ENCODE data around the gene OR2S2.

Gene OR2S2

GRCh38 chr9:35944173-35944572 is 13.8 kb downstream of the OR2S2 start:
- TF ChIP-seq CTCF (conservative IDR thresholded peaks at IDR 0.05; ENCODE audit: low read depth, low read length) = no peak
- no peak overlapping the region for H3K4me2 ChIP-seq
- no peaks in the 10 kb centered on the region for H3K79me2 ChIP-seq (ENCODE audit: insufficient read depth, low read depth)
- no peak overlapping the region for H3K27ac ChIP-seq
- no peaks in the 10 kb centered on the region for H3K27me3 ChIP-seq (ENCODE audit: insufficient read depth, low read depth)
- H3K4me3 ChIP-seq (IDR thresholded peaks at IDR 0.05; ENCODE audit: insufficient read depth, low read depth, low read length) = no peak overlapping the region
- H3K4me1 ChIP-seq (ENCODE audit: low read depth, poor library complexity, severe bottlenecking) = peaks cover 12% of the 10 kb centered on the region
- no peaks in the 10 kb centered on the region for H3K36me3 ChIP-seq (ENCODE audit: insufficient read depth)
- H2AFZ ChIP-seq (ENCODE audit: low read depth) = no peak overlapping the region
- no peak overlapping the region for H3K9ac ChIP-seq
- H4K20me1 ChIP-seq (ENCODE audit: insufficient read depth) = no peaks in the 10 kb centered on the region

- Histone ChIP-seq H2AFZ (ENCODE audit: low read depth) (no peak overlapping the region), H4K20me1 (ENCODE audit: insufficient read depth) (no peaks in the 10 kb centered on the region), H3K4me1 (ENCODE audit: low read depth, poor library complexity, severe bottlenecking) (peaks cover 12% of the 10 kb centered on the region), H3K79me2 (ENCODE audit: insufficient read depth, low read depth) (no peaks in the 10 kb centered on the region), H3K36me3 (ENCODE audit: insufficient read depth) (no peaks in the 10 kb centered on the region), H3K4me2 (no peak overlapping the region), H3K27me3 (ENCODE audit: insufficient read depth, low read depth) (no peaks in the 10 kb centered on the region), H3K4me3 (IDR thresholded peaks at IDR 0.05; ENCODE audit: insufficient read depth, low read depth, low read length) (no peak overlapping the region), H3K9ac (no peak overlapping the region), H3K27ac (no peak overlapping the region)
- TF ChIP-seq CTCF (conservative IDR thresholded peaks at IDR 0.05; ENCODE audit: low read depth, low read length) = no peak
Observed at GRCh38 chr9:35942286-35942685, 15.7 kb downstream of the OR2S2 start.

DNA sequence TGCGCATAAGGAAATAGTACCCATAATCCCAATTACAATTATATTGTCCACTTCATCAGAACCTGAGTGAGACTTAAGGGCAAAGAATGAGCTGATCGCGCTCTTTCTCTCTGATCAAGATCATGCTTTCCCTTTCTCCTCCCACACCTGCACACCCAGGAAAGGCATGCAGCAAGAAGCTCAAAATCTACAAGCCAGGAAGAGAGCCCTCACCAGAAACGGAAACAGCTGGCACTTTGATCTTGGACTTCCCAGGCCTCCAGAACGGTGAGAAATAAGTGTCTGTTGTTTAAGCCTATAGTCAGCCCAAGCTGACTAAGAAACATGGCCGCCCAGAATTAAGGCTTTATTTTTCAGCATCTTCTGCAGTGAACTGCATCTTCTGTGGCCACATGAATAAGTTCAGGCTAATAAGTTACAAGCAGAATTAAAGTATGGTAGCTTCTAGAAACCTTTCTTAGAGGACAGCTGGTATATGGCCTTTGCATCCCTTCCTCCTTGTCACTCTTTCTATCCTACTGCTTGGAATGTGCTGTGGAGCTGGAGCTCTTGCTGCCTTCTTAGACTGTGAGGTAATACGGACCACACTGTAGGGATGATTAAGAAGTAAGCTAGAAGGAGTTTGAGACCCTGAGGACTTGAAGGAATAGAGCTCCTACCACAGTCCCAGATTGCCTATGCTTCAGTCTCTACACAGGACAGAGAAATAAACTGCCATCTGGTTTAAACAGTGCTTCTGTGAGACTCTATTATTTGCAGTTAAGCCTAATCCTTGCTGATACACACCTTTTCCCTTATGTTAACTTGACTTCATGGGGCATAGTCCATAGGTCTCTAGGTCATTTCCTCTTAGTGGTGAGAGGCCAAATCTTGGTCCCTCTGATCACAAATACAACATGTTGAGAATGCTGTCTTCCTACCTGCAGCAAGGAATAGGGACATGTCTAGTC is 17.2 kb downstream of the OR2S2 start:
- Histone ChIP-seq H3K27ac (no peak overlapping the region), H2AFZ (ENCODE audit: low read depth) (no peak overlapping the region), H3K4me2 (no peak overlapping the region), H4K20me1 (ENCODE audit: insufficient read depth) (no peaks in the 10 kb centered on the region), H3K4me1 (ENCODE audit: low read depth, poor library complexity, severe bottlenecking) (peaks cover 6% of the 10 kb centered on the region), H3K27me3 (ENCODE audit: insufficient read depth, low read depth) (no peaks in the 10 kb centered on the region), H3K4me3 (IDR thresholded peaks at IDR 0.05; ENCODE audit: insufficient read depth, low read depth, low read length) (no peak overlapping the region), H3K9ac (no peak overlapping the region), H3K36me3 (ENCODE audit: insufficient read depth) (no peaks in the 10 kb centered on the region; the same call in 1 of the 2 replicates), H3K79me2 (ENCODE audit: insufficient read depth, low read depth) (no peaks in the 10 kb centered on the region)
- TF ChIP-seq CTCF (conservative IDR thresholded peaks at IDR 0.05; ENCODE audit: low read depth, low read length) = no peak

DNA sequence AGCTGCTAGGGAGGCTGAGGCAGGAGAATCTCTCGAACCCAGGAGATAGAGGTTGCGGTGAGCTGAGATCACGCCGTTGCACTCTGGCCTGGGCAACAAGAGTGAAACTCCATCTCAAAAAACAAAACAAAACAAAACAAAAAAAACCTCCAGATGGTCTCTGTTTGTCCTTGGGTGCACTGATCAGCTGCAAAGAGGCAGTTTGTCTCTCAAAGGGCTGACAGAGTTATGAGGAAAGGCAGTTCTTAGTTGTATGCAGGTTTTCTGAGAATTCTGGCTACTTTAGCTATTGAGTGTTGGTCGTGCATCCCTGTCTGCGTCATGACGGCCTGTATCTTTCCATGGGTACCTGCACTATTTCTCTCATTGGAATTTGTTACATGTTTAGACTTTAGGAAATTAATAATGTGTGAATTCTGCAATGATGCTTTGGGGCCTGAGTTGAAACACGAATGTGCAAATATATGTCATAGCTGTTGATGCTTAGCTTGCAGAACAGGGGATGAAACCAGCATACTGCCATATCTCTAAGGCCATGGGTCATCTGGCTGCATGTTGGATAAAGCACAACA is 18.2 kb downstream of the OR2S2 start:
- no peaks in the 10 kb centered on the region; the same call in 1 of the 2 replicates for H3K36me3 ChIP-seq (ENCODE audit: insufficient read depth)
- no peaks in the 10 kb centered on the region for H4K20me1 ChIP-seq (ENCODE audit: insufficient read depth)
- H3K4me1 ChIP-seq (ENCODE audit: low read depth, poor library complexity, severe bottlenecking) = no peaks in the 10 kb centered on the region
- H3K27me3 ChIP-seq (ENCODE audit: insufficient read depth, low read depth) = no peaks in the 10 kb centered on the region
- H2AFZ ChIP-seq (ENCODE audit: low read depth) = no peak overlapping the region
- H3K4me3 ChIP-seq (IDR thresholded peaks at IDR 0.05; ENCODE audit: insufficient read depth, low read depth, low read length) = no peak overlapping the region
- H3K27ac ChIP-seq = no peak overlapping the region
- H3K79me2 ChIP-seq (ENCODE audit: insufficient read depth, low read depth) = no peaks in the 10 kb centered on the region
- no peak for TF ChIP-seq CTCF (conservative IDR thresholded peaks at IDR 0.05; ENCODE audit: low read depth, low read length)
- H3K9ac ChIP-seq = no peak overlapping the region
- H3K4me2 ChIP-seq = no peak overlapping the region

Measured in KMS-11 (cell line).